Prostate gland (tissue), 2 donors: ENCODE measurements around the gene SUN2.

Source experiments
- CTCF ChIP-seq, 4 experiments: fragments of 200-600 bp in 2 of 4; fragments of 450-650 bp in 2 of 4; sonication (generic) in 2 of 4; IDR thresholded peaks; 1 replicate in 3 of 4; 2 replicates in 1 of 4; pipeline ENCODE4 v1.5.1; 2016 to 2019; ENCODE audit warnings: antibody characterized with exemption in 4 of 4, mild to moderate bottlenecking in 2 of 4, moderate library complexity in 2 of 4
- POLR2A ChIP-seq: fragments of 450-650 bp; IDR thresholded peaks from one replicate; pipeline ENCODE4 v1.6.1; 2016; ENCODE audit warnings: antibody characterized with exemption, mild to moderate bottlenecking
- POLR2AphosphoS5 ChIP-seq: sonication (generic); formaldehyde crosslinking; IDR thresholded peaks from one replicate; pipeline ENCODE4 v1.6.1; 2017; ENCODE audit warnings: antibody characterized with exemption

- TF ChIP-seq CTCF (IDR thresholded peaks at IDR 0.05) (no peak), POLR2AphosphoS5 (no peak), POLR2A (no peak)
Observed at GRCh38 chr22:38716271-38716670, 39.5 kb downstream of the SUN2 start.
